ENCODE data around the gene CMIP.

DNA sequence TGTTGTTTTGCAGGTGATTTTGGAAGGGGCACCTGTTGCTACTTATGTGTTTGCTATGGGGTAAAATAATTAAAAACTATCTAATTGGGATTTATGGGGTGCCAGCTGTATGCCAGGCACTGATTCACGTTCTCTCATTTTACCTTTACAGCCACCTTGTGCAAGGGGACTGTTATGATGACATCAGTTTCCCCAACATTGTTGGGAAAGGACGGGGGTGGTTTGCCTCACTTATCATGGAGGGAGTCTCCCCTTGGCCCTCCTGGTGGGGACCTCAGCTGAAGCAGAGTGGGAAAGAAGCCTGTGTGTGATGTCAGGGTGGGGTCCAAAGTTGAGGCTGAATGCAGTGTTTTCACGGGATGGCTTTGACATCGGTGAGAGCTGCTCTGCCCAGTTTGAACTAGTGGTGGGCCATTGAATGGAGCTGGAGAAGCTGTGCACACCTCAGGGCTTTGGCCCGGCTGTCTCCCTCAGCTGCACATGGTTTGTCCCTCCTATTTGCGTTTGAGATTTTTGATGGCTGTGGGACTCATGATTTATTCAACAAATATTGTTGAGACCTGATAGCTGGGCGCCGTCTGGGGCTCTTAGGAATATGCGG lies 36.1 kb downstream of the CMIP start:
- TF ChIP-seq GATA2 (IDR thresholded peaks at IDR 0.05; ENCODE audit: low read depth, low read length) (no peak), GATA3 (IDR thresholded peaks at IDR 0.05; ENCODE audit: low read depth, low read length) (no peak)

All from SH-SY5Y (cell line).